AG09319 (cell line): Measurements from ENCODE around the gene PHLPP1.
"Not testable (repeated sequence)": the region's sequence is repeated elsewhere in the genome, so short reads cannot be mapped to it uniquely, and the experiment has no call there.

Experiments
- DNase-seq: peaks from one replicate; pipeline ENCODE4 v3.0.0-alpha.2; 2010; ENCODE audit warnings: low read depth; ENCODE audit errors: extremely low read depth
- CTCF ChIP-seq: IDR thresholded peaks from 2 replicates; pipeline ENCODE4 v1.5.1; 2011; ENCODE audit warnings: low read depth, mild to moderate bottlenecking, inconsistent platforms, low read length, moderate library complexity

PHLPP1 gene

GRCh38 chr18:62688743-62689317 is 26.5 kb upstream of the PHLPP1 start:
- DNase-seq = no peak
- no peak for TF ChIP-seq CTCF

GRCh38 chr18:62690236-62690815 is 25.0 kb upstream of the PHLPP1 start:
- no peak for DNase-seq
- no peak for TF ChIP-seq CTCF

DNA sequence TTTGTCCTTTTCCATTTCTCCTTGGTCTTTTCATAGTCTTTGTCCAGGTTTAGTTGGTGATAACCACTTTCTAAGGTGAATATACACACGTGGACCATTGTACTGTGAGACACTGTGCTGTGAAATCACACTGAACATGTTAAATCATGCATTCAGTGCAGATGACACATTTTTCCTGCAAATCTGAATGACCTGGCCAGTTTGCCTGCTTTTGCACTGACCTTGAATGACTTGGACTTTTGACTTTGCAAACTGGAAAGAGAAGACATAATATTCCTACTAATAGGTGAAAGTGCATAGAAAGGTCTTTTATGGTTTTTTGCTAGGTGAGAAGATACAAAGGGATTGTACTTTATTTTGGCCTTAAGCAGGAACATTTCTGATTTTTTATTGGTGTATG is 21.7 kb upstream of the PHLPP1 start:
- no peak for DNase-seq
- no peak for TF ChIP-seq CTCF

DNA sequence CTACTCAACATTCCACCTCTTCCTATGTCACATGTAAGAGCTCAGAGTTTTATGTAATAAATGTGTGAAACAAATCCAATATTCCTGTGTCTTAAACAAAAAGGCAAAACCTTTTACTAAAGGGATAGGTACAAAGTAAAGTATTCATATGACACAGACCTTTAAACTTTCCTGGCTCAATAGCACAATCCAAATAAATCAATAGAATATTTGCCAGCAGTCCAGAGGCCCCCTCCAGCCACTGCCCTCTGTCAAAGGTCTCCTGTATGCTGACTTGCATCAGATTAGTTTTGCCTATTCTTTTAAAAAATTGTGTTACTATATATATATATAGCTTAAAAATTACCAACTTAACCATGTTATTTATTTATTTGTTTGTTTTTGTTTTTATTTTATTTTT is 17.7 kb upstream of the PHLPP1 start:
- no peak for TF ChIP-seq CTCF
- no peak for DNase-seq

- TF ChIP-seq CTCF = no peak
- DNase-seq = no peak
Observed at GRCh38 chr18:62702259-62702658, 13.1 kb upstream of the PHLPP1 start.

DNA sequence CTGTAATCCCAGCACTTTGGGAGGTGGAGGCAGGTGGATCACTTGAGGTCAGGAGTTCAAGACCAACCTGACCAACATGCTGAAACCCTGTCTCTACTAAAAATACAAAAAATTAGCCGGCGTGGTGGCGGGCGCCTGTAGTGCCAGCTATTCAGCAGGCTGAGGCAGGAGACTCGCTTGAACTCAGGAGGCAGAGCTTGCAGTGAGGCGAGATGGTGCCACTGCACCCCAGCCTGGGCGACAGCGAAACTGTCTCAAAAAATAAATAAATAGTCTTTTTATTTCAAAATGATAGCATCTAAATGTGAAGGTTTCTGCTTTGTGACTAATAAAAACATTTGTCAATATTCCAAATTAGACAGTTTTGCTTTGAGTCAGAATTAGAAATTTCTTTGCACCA is 8.5 kb upstream of the PHLPP1 start:
- DNase-seq = not testable (repeated sequence)

- not testable (repeated sequence) for DNase-seq
Observed at GRCh38 chr18:62709908-62710307, 5.4 kb upstream of the PHLPP1 start.

DNA sequence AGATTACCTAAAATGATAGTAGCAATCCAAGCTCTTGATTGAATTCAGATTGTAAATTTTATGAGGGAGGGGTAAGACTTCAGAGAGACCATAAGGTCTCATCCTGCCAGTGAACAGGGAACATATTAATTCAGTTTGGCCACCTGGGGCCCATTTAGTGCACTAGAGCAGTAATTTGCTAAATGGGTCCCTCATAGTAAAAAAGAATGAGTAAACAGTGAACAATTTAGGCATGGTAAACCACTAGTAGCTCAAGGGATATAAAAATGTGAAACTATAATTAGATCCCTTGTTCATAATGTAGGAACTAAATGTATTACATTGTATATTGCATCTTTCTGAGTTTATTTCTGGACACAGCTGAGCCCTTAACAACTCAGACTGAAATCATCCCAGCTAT is 4.9 kb upstream of the PHLPP1 start:
- TF ChIP-seq CTCF = no peak
- no peak for DNase-seq
